Upper lobe of right lung (tissue), 1 donor: ENCODE data around the gene KCNT1. TPM values are rescaled to one million over a fixed set of nuclear protein-coding genes. Genes with fewer than 3 reads are reported as not detected.

ENCODE experiments used
- ATAC-seq: fragments of 200-7000 bp; cut with Tn5 transposase; one replicate; pipeline ENCODE4 v1.9.1; 2020; ENCODE audit warnings: mild to moderate bottlenecking, moderate library complexity
- DNase-seq: peaks from one replicate; pipeline ENCODE4 v3.0.0-alpha.2; 2020
- H3K27ac ChIP-seq: fragments of 200-600 bp; one replicate; pipeline ENCODE4 v1.8.0; 2022
- H3K27me3 ChIP-seq: fragments of 200-600 bp; one replicate; pipeline ENCODE4 v1.8.0; 2022; ENCODE audit warnings: mild to moderate bottlenecking
- H3K36me3 ChIP-seq: fragments of 200-600 bp; one replicate; pipeline ENCODE4 v1.8.0; 2022
- H3K4me1 ChIP-seq: fragments of 200-600 bp; one replicate; pipeline ENCODE4 v1.8.0; 2022
- H3K4me3 ChIP-seq: fragments of 200-600 bp; one replicate; pipeline ENCODE4 v1.8.0; 2022; ENCODE audit warnings: mild to moderate bottlenecking
- H3K9me3 ChIP-seq: fragments of 200-600 bp; one replicate; pipeline ENCODE4 v1.8.0; 2022
- CTCF ChIP-seq: fragments of 200-600 bp; IDR thresholded peaks from one replicate; pipeline ENCODE4 v1.8.0; 2022; ENCODE audit warnings: antibody characterized with exemption
- intact Hi-C: fragments of 100-400 bp; cut with DNase I; formaldehyde crosslinking; loops from one replicate; pipeline ENCODE4 v1.11.0; 2022
- total RNA-seq: library from RNA; stranded (reverse); fragmentation: NEBNext Ultra II Directional; extraction: Animal tissue kit (Norgen Biotek cat#: 25700); gene quantifications from one replicate; pipeline ENCODE4 v1.2.1, GENCODE V29; 2021
- donor health status: DM: no; HTN: yes; CAD: no; lungs with severe emphysema.

KCNT1 gene
- total RNA-seq, 1 donor from 2014 or later, result 0.29 TPM

GRCh38 chr9:135700525-135700924 is 1.5 kb upstream of the KCNT1 start:
- H3K36me3 ChIP-seq, result no peaks in the 10 kb centered on the region
- H3K4me3 ChIP-seq, result no peak overlapping the region
- no peak for TF ChIP-seq CTCF
- H3K9me3 ChIP-seq, result no peaks in the 10 kb centered on the region
- ATAC-seq, result no peak
- H3K27me3 ChIP-seq, result peaks cover 43% of the 10 kb centered on the region
- intact Hi-C loops, result no loop called here
- no peak for DNase-seq
- no peaks in the 10 kb centered on the region for H3K4me1 ChIP-seq
- H3K27ac ChIP-seq, result no peak overlapping the region

DNA sequence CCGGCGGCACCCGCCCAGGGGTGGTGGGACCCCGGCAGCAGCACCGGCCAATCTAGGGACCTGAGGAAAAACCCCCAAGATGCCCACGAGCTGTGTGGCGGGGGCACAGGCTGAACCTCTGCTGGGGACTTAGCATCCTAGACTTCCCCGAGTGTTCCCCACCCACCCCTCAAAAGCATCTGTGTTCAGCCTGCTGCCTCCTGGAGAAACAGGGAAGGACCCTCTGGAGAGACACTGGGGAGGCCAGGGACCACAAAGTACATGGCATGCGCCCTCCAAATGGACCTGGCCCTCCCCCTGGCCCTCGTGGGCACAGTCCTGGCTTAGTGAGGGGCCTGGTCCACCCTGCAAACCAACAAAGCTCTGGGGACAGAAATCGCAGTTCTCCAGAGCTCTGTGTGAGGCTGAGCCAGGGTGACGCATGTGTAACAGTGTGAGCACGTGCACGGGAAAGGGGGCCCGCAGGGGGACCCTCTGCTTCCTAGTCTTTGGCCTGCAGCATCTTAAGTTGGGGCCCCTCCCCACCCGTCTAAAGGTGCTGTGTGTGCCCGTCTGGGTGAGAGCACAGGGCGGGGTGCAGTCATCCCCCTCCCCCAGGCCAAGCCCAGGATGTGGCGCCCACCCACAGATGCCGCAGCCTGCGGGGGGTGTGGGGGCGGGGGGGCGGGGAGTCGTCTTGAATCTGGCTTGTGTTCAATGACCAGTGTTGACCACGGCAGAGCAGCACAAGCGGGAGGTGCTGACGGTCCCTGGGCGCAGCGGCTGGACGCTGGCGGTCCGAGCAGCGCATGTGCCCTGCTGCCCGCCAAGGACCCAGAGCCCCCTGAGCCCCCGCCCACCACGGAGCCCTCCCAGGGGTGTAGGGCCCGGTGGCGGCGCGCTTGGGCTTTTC is 672 bp upstream of the KCNT1 start:
- H3K27me3 ChIP-seq, result peaks cover 46% of the 10 kb centered on the region
- no peaks in the 10 kb centered on the region for H3K36me3 ChIP-seq
- TF ChIP-seq CTCF, result no peak
- no peaks in the 10 kb centered on the region for H3K4me1 ChIP-seq
- DNase-seq, result no peak
- H3K27ac ChIP-seq, result no peak overlapping the region
- no peak overlapping the region for H3K4me3 ChIP-seq
- H3K9me3 ChIP-seq, result no peaks in the 10 kb centered on the region
- intact Hi-C loops, result no loop called here
- ATAC-seq, result no peak

DNA sequence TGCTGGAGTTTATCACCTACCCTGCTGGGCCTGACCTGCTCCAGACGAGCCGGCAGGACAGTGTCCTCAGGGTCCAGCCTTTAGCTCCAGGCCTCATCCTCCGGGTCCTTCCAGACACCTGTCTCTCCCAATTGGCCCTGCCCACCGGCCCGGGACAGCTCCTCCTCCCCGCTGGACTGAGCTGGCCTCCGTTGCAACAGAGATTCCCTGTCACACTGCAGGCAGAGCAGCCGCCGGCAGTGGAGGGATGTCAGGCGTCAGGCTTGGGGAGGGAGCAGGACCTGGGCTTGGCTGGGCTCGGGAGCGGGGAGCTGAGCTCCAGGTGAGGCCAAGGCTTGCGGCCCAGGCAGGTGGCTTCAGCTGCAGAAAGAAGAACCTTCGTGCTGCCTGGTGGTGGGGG is 1.7 kb downstream of the KCNT1 start:
- H3K27me3 ChIP-seq, result peaks cover 51% of the 10 kb centered on the region
- H3K27ac ChIP-seq, result no peak overlapping the region
- intact Hi-C loops, result no loop called here
- ATAC-seq (no peak), DNase-seq (no peak)
- H3K36me3 ChIP-seq, result no peaks in the 10 kb centered on the region
- H3K4me3 ChIP-seq, result no peak overlapping the region
- TF ChIP-seq CTCF, result no peak
- H3K4me1 ChIP-seq, result no peaks in the 10 kb centered on the region
- no peaks in the 10 kb centered on the region for H3K9me3 ChIP-seq

DNA sequence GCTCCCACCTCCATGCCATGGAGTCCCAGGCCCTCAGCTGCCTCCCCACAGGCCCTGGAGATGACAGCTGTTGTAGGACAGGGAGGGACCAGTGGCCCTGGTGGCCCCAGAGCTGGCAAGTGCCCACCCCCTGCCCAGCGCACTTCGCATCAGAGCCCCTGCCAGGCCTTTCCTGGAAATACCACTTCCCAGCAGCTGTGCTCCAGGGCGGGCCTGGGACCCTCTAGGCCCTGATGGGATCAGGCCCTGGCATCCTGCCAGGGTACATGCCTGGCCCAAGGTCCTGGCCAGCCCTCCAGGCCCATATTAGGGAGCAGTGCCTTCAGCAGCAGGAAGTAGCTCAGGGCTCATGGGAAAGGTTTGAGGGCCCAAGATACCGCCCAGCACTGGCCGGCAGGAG is 2.5 kb downstream of the KCNT1 start:
- no peak overlapping the region for H3K27ac ChIP-seq
- intact Hi-C loops, result no loop called here
- H3K4me1 ChIP-seq, result no peaks in the 10 kb centered on the region
- H3K36me3 ChIP-seq, result no peaks in the 10 kb centered on the region
- no peak for TF ChIP-seq CTCF
- H3K4me3 ChIP-seq, result no peak overlapping the region
- DNase-seq (no peak), ATAC-seq (no peak)
- H3K27me3 ChIP-seq, result peaks cover 51% of the 10 kb centered on the region
- no peaks in the 10 kb centered on the region for H3K9me3 ChIP-seq

GRCh38 chr9:135705376-135705775 is 3.4 kb downstream of the KCNT1 start:
- no peak for TF ChIP-seq CTCF
- intact Hi-C loops, result no loop called here
- Histone ChIP-seq H3K36me3 (no peaks in the 10 kb centered on the region), H3K9me3 (no peaks in the 10 kb centered on the region), H3K4me3 (peak overlapping the region; percentile 5), H3K27ac (no peak overlapping the region), H3K4me1 (no peaks in the 10 kb centered on the region), H3K27me3 (peaks cover 51% of the 10 kb centered on the region)
- DNase-seq, result no peak
- ATAC-seq, result no peak
